ENCODE measurements around the gene ARFGEF2. TPM values are rescaled to one million over a fixed set of nuclear protein-coding genes. Genes with fewer than 3 reads are reported as not detected.

Gene ARFGEF2

Small RNA genes within 50 kb of the gene (small RNA-seq; reads per million reads assigned to genes)
- not detected for gene SNAP23P1 (ENCODE audit: insufficient read depth)

Measured in mesendoderm (in vitro differentiated cells).